Measurements from ENCODE around the gene REV3L. TPM values are rescaled to one million over a fixed set of nuclear protein-coding genes. Genes with fewer than 3 reads are reported as not detected.

Gene REV3L
- total and polyA plus RNA-seq, 12 donors = 5.6 to 25.8 (median 13.9) TPM

DNA sequence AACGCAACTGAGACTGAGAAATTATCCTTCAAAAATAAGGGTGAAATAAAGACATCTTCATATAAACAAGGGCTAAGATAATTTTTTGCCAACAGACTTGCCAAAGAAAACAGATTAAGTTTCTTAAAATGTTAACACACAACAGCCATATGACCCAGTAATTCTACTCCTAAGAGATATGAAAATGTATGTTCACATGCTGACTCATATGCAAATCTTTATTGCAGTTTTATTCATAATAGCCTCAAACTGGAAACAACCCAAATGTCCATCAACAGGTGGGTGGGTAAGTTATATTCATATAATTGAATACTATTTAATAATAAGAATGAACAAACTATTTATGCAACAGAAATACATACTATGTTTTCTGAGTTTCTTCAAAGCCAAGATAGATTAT is 140.1 kb downstream of the REV3L start:
- WGBS, 2 donors = 81 to 90% methylated on average over 1 of the region's 1 CpG
- intact Hi-C loops (cut with DNase I) = no loop called here

GRCh38 chr6:111339294-111339693 is 143.7 kb downstream of the REV3L start:
- H3K36me3 ChIP-seq = peaks cover 0 to 86% (median 12%) of the 10 kb centered on the region in 9 donors
- no peaks in the 10 kb centered on the region for H3K4me1 ChIP-seq
- DNase-seq = no peak
- TF ChIP-seq CTCF (IDR thresholded peaks at IDR 0.05) = no peak
- H3K4me3 ChIP-seq = no peak overlapping the region
- no peak overlapping the region for H3K27ac ChIP-seq
- intact Hi-C loops (cut with DNase I) = no loop called here
- 88% methylated on average over 1 of the region's 1 CpG for WGBS, 2 donors
- ATAC-seq = no peak
- no peaks in the 10 kb centered on the region for H3K27me3 ChIP-seq
- no peaks in the 10 kb centered on the region for H3K9me3 ChIP-seq

More for the DNA sequence above, 140.1 kb downstream of the REV3L start:
- Histone ChIP-seq H3K4me3 (no peak overlapping the region), H3K27ac (no peak overlapping the region), H3K27me3 (no peaks in the 10 kb centered on the region), H3K36me3 (peaks cover 0 to 94% (median 15%) of the 10 kb centered on the region in 9 donors), H3K4me1 (no peaks in the 10 kb centered on the region), H3K9me3 (no peaks in the 10 kb centered on the region)
- no peak for TF ChIP-seq CTCF (IDR thresholded peaks at IDR 0.05)
- no peak for ATAC-seq
- no peak for DNase-seq

GRCh38 chr6:111338843-111339242 is 144.2 kb downstream of the REV3L start:
- Histone ChIP-seq H3K4me1 (no peaks in the 10 kb centered on the region), H3K36me3 (peaks cover 0 to 85% (median 13%) of the 10 kb centered on the region in 9 donors)
- 93 to 95% methylated on average over 3 of the region's 3 CpGs for WGBS, 2 donors

GRCh38 chr6:111337829-111338236 is 145.2 kb downstream of the REV3L start:
- peaks cover 0 to 85% (median 13%) of the 10 kb centered on the region in 9 donors for H3K36me3 ChIP-seq
- H3K27ac ChIP-seq = no peak overlapping the region
- no peaks in the 10 kb centered on the region for H3K27me3 ChIP-seq
- 94 to 97% methylated on average over 1 of the region's 1 CpG for WGBS, 2 donors
- no peaks in the 10 kb centered on the region for H3K9me3 ChIP-seq
- H3K4me3 ChIP-seq = no peak overlapping the region
- DNase-seq (no peak), ATAC-seq (no peak)
- TF ChIP-seq CTCF (IDR thresholded peaks at IDR 0.05) = no peak
- no peaks in the 10 kb centered on the region for H3K4me1 ChIP-seq
- intact Hi-C loops (cut with DNase I) = no loop called here

More at GRCh38 chr6:111338843-111339242, 144.2 kb downstream of the REV3L start:
- H3K4me3 ChIP-seq = no peak overlapping the region
- H3K27me3 ChIP-seq = no peaks in the 10 kb centered on the region
- no peak overlapping the region for H3K27ac ChIP-seq
- no peak for ATAC-seq
- intact Hi-C loops (cut with DNase I) = no loop called here
- H3K9me3 ChIP-seq = no peaks in the 10 kb centered on the region
- no peak for DNase-seq
- no peak for TF ChIP-seq CTCF (IDR thresholded peaks at IDR 0.05)
